ENCODE results near the gene ZNF562. TPM values are rescaled to one million over a fixed set of nuclear protein-coding genes. Genes with fewer than 3 reads are reported as not detected.
"Not testable (repeated sequence)": the region's sequence is repeated elsewhere in the genome, so short reads cannot be mapped to it uniquely, and the experiment has no call there.

Gene ZNF562
- total RNA-seq, 2 donors from 2014 or later: 10.7 to 13.8 TPM

GRCh38 chr19:9672893-9673292, 2.0 kb downstream of the ZNF562 start:
- H3K36me3 Mint-ChIP-seq (ENCODE audit: low read depth): peaks cover 11% of the 10 kb centered on the region

GRCh38 chr19:9671655-9672054, 3.2 kb downstream of the ZNF562 start:
- H3K9me3 ChIP-seq (ENCODE audit: control insufficient read depth, low read length, poor library complexity, severe bottlenecking): peaks cover 4% of the 10 kb centered on the region
- H3K4me3 Mint-ChIP-seq: no peak overlapping the region
- DNase-seq (no peak), ATAC-seq (no peak)
- peaks cover 5% of the 10 kb centered on the region for H3K4me1 Mint-ChIP-seq
- H3K27me3 Mint-ChIP-seq: no peaks in the 10 kb centered on the region
- peaks cover 13% of the 10 kb centered on the region for H3K36me3 Mint-ChIP-seq (ENCODE audit: low read depth)
- no peak overlapping the region for H3K27ac Mint-ChIP-seq

More at GRCh38 chr19:9672893-9673292, 2.0 kb downstream of the ZNF562 start:
- H3K4me3 Mint-ChIP-seq: no peak overlapping the region
- H3K27me3 Mint-ChIP-seq: no peaks in the 10 kb centered on the region
- H3K9me3 ChIP-seq (ENCODE audit: control insufficient read depth, low read length, poor library complexity, severe bottlenecking): peaks cover 4% of the 10 kb centered on the region
- ATAC-seq (no peak), DNase-seq (no peak)
- no peak overlapping the region for H3K27ac Mint-ChIP-seq
- H3K4me1 Mint-ChIP-seq: peaks cover 5% of the 10 kb centered on the region

- Mint-ChIP-seq H3K4me1 (peaks cover 3% of the 10 kb centered on the region), H3K36me3 (ENCODE audit: low read depth) (peaks cover 11% of the 10 kb centered on the region), H3K27ac (no peak overlapping the region), H3K4me3 (no peak overlapping the region), H3K27me3 (no peaks in the 10 kb centered on the region)
- ATAC-seq: no peak
- DNase-seq: no peak
- peaks cover 4% of the 10 kb centered on the region for H3K9me3 ChIP-seq (ENCODE audit: control insufficient read depth, low read length, poor library complexity, severe bottlenecking)
Observed at GRCh38 chr19:9668544-9668943, 6.4 kb downstream of the ZNF562 start.

GRCh38 chr19:9667898-9668297, 7.0 kb downstream of the ZNF562 start:
- Mint-ChIP-seq H3K27ac (no peak overlapping the region), H3K4me1 (peaks cover 5% of the 10 kb centered on the region), H3K4me3 (no peak overlapping the region), H3K27me3 (no peaks in the 10 kb centered on the region), H3K36me3 (ENCODE audit: low read depth) (peaks cover 11% of the 10 kb centered on the region)
- peaks cover 4% of the 10 kb centered on the region for H3K9me3 ChIP-seq (ENCODE audit: control insufficient read depth, low read length, poor library complexity, severe bottlenecking)
- DNase-seq: no peak
- no peak for ATAC-seq

- H3K4me1 Mint-ChIP-seq: peaks cover 5% of the 10 kb centered on the region
- H3K9me3 ChIP-seq (ENCODE audit: control insufficient read depth, low read length, poor library complexity, severe bottlenecking): no peaks in the 10 kb centered on the region
- no peak overlapping the region for H3K4me3 Mint-ChIP-seq
- DNase-seq (no peak), ATAC-seq (no peak)
- H3K36me3 Mint-ChIP-seq (ENCODE audit: low read depth): peaks cover 3% of the 10 kb centered on the region
- H3K27ac Mint-ChIP-seq: no peak overlapping the region
- no peaks in the 10 kb centered on the region for H3K27me3 Mint-ChIP-seq
Observed at GRCh38 chr19:9658769-9659168, 16.1 kb downstream of the ZNF562 start.

- not testable (repeated sequence) for ATAC-seq; H3K4me1 Mint-ChIP-seq; H3K4me3 Mint-ChIP-seq; H3K27ac Mint-ChIP-seq; H3K36me3 Mint-ChIP-seq (ENCODE audit: low read depth); H3K27me3 Mint-ChIP-seq; DNase-seq
- peaks cover 16% of the 10 kb centered on the region for H3K9me3 ChIP-seq (ENCODE audit: control insufficient read depth, low read length, poor library complexity, severe bottlenecking)
Observed at GRCh38 chr19:9653066-9653555, 21.8 kb downstream of the ZNF562 start.

- not testable (repeated sequence) for H3K27me3 Mint-ChIP-seq; H3K4me3 Mint-ChIP-seq; ATAC-seq; DNase-seq; H3K4me1 Mint-ChIP-seq; H3K36me3 Mint-ChIP-seq (ENCODE audit: low read depth); H3K27ac Mint-ChIP-seq
- H3K9me3 ChIP-seq (ENCODE audit: control insufficient read depth, low read length, poor library complexity, severe bottlenecking): peaks cover 16% of the 10 kb centered on the region
Observed at GRCh38 chr19:9651464-9651863, 23.4 kb downstream of the ZNF562 start.

- H3K36me3 Mint-ChIP-seq (ENCODE audit: low read depth): peaks cover 3% of the 10 kb centered on the region
- ATAC-seq: no peak
- H3K27me3 Mint-ChIP-seq: no peaks in the 10 kb centered on the region
- H3K9me3 ChIP-seq (ENCODE audit: control insufficient read depth, low read length, poor library complexity, severe bottlenecking): peaks cover 16% of the 10 kb centered on the region
- H3K4me3 Mint-ChIP-seq: no peak overlapping the region
- H3K27ac Mint-ChIP-seq: no peak overlapping the region
- DNase-seq: no peak
- H3K4me1 Mint-ChIP-seq: no peaks in the 10 kb centered on the region
Observed at GRCh38 chr19:9650345-9650744, 24.6 kb downstream of the ZNF562 start.

- no peaks in the 10 kb centered on the region for H3K27me3 Mint-ChIP-seq
- no peak overlapping the region for H3K27ac Mint-ChIP-seq
- no peaks in the 10 kb centered on the region for H3K36me3 Mint-ChIP-seq (ENCODE audit: low read depth)
- no peak overlapping the region for H3K4me3 Mint-ChIP-seq
- DNase-seq (no peak), ATAC-seq (no peak)
- no peaks in the 10 kb centered on the region for H3K4me1 Mint-ChIP-seq
- H3K9me3 ChIP-seq (ENCODE audit: control insufficient read depth, low read length, poor library complexity, severe bottlenecking): no peaks in the 10 kb centered on the region
Observed at GRCh38 chr19:9645472-9645871, 29.4 kb downstream of the ZNF562 start.

- no peak for ATAC-seq
- H3K9me3 ChIP-seq (ENCODE audit: control insufficient read depth, low read length, poor library complexity, severe bottlenecking): no peaks in the 10 kb centered on the region
- no peak overlapping the region for H3K4me3 Mint-ChIP-seq
- H3K27me3 Mint-ChIP-seq: no peaks in the 10 kb centered on the region
- no peaks in the 10 kb centered on the region for H3K4me1 Mint-ChIP-seq
- H3K36me3 Mint-ChIP-seq (ENCODE audit: low read depth): no peaks in the 10 kb centered on the region
- DNase-seq: no peak
- H3K27ac Mint-ChIP-seq: peak overlapping the region; percentile 85
Observed at GRCh38 chr19:9644472-9644871, 30.4 kb downstream of the ZNF562 start.

- H3K9me3 ChIP-seq (ENCODE audit: control insufficient read depth, low read length, poor library complexity, severe bottlenecking): no peaks in the 10 kb centered on the region
- no peaks in the 10 kb centered on the region for H3K4me1 Mint-ChIP-seq
- H3K4me3 Mint-ChIP-seq: no peak overlapping the region
- H3K36me3 Mint-ChIP-seq (ENCODE audit: low read depth): no peaks in the 10 kb centered on the region
- H3K27ac Mint-ChIP-seq: no peak overlapping the region
- H3K27me3 Mint-ChIP-seq: no peaks in the 10 kb centered on the region
- no peak for DNase-seq
- no peak for ATAC-seq
Observed at GRCh38 chr19:9641810-9642209, 33.1 kb downstream of the ZNF562 start.

GRCh38 chr19:9640956-9641355, 33.9 kb downstream of the ZNF562 start:
- no peak overlapping the region for H3K27ac Mint-ChIP-seq
- H3K4me3 Mint-ChIP-seq: no peak overlapping the region
- no peak for ATAC-seq

GRCh38 chr19:9636018-9636417, 38.9 kb downstream of the ZNF562 start:
- Mint-ChIP-seq H3K4me1 (no peaks in the 10 kb centered on the region), H3K27ac (no peak overlapping the region), H3K27me3 (no peaks in the 10 kb centered on the region), H3K4me3 (no peak overlapping the region), H3K36me3 (ENCODE audit: low read depth) (peaks cover 7% of the 10 kb centered on the region)
- H3K9me3 ChIP-seq (ENCODE audit: control insufficient read depth, low read length, poor library complexity, severe bottlenecking): no peaks in the 10 kb centered on the region
- ATAC-seq (no peak), DNase-seq (no peak)

More at GRCh38 chr19:9640956-9641355, 33.9 kb downstream of the ZNF562 start:
- no peaks in the 10 kb centered on the region for H3K4me1 Mint-ChIP-seq
- no peaks in the 10 kb centered on the region for H3K27me3 Mint-ChIP-seq
- H3K9me3 ChIP-seq (ENCODE audit: control insufficient read depth, low read length, poor library complexity, severe bottlenecking): no peaks in the 10 kb centered on the region
- no peak for DNase-seq
- H3K36me3 Mint-ChIP-seq (ENCODE audit: low read depth): no peaks in the 10 kb centered on the region

- Mint-ChIP-seq H3K36me3 (ENCODE audit: low read depth) (peaks cover 9% of the 10 kb centered on the region), H3K4me3 (no peak overlapping the region)
- ATAC-seq: no peak
Observed at GRCh38 chr19:9627856-9628255, 47.0 kb downstream of the ZNF562 start.

More at GRCh38 chr19:9627856-9628255, 47.0 kb downstream of the ZNF562 start:
- Mint-ChIP-seq H3K4me1 (peaks cover 8% of the 10 kb centered on the region), H3K27ac (peak overlapping the region; percentile 6), H3K27me3 (no peaks in the 10 kb centered on the region)
- H3K9me3 ChIP-seq (ENCODE audit: control insufficient read depth, low read length, poor library complexity, severe bottlenecking): no peaks in the 10 kb centered on the region
- no peak for DNase-seq

Measured in T-helper 17 cell (primary cell).